ENCODE results near the gene ZNF142. TPM values are rescaled to one million over a fixed set of nuclear protein-coding genes. Genes with fewer than 3 reads are reported as not detected.

The ZNF142 gene
- total RNA-seq, 1 experiment from 2014 or later: 31.3 TPM

DNA sequence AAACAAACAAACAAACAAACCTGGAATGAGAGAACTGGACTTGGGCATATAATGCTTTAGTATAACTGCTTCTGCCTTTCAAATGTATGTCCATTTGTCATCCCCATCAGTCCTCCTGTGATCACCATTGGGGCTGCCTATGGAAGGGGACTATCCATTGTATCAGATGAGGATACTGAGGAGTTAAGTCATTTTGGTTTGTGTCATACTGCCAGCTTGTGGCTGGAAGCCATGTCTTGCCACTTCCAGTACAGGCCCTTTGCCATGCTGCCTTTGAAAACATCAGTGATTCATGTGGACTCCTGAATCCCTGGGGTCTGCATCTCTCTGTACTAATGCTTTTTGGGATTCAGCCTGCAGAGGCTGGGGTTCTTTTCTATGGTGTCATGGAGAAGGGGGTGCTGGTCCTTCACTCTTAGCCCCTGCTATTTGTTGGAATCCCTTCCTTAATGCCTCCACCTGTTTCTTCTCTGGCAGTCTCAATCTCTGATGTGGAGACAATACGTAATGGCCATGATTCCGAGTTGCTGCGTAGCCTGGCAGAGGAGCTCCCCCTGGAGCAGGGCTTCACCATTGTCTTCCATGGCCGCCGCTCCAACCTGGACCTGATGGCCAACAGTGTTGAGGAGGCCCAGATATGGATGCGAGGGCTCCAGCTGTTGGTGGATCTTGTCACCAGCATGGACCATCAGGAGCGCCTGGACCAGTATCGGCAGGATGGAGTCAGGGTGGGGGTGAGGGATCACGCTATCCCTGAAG, 41.1 kb downstream of the ZNF142 start:
- TF ChIP-seq REST (IDR thresholded peaks at IDR 0.05; ENCODE audit: insufficient read depth in 1 of 2, low read depth in 2 of 2, low read length in 1 of 2) (no peak), TCF7L2 (IDR thresholded peaks at IDR 0.05; ENCODE audit: low read depth, low read length) (no peak), SIN3A (IDR thresholded peaks at IDR 0.05; ENCODE audit: borderline replicate concordance, insufficient read depth, low read depth, low read length) (no peak), CTCF (IDR thresholded peaks at IDR 0.05) (peak; percentile 65; the same call in 1 of the 2 replicates), POLR2AphosphoS5 (IDR thresholded peaks at IDR 0.05; ENCODE audit: low read depth, low read length) (no peak)
- ATAC-seq (peak; percentile 85), DNase-seq (ENCODE audit: low read depth, low spot score) (no peak)
- intact Hi-C loops (cut with micrococcal nuclease; ENCODE audit: unreplicated experiment): no loop called here
- ChIA-PET POLR2A (no interaction called here), CTCF (no interaction called here)
- Histone ChIP-seq H3K4me3 (ENCODE audit: low read depth in 2 of 2, low read length in 2 of 2) (no peak overlapping the region), H3K27me3 (ENCODE audit: control insufficient read depth, insufficient read depth, low read length) (no peaks in the 10 kb centered on the region), H3K4me1 (ENCODE audit: control insufficient read depth, insufficient read depth, low read length) (no peaks in the 10 kb centered on the region), H3K9me3 (ENCODE audit: control insufficient read depth, insufficient read depth, low read depth, low read length) (no peaks in the 10 kb centered on the region), H3K27ac (ENCODE audit: low read length) (no peak overlapping the region), H3K36me3 (ENCODE audit: control insufficient read depth, insufficient read depth, low read length) (no peaks in the 10 kb centered on the region)
- BruUV-seq (replicated peaks): no TSS peak
- in situ Hi-C loops (cut with HindIII; ENCODE audit: low pct_unique_long_range_greater_than_20kb, low sequenced_read_pairs): no loop called here

DNA sequence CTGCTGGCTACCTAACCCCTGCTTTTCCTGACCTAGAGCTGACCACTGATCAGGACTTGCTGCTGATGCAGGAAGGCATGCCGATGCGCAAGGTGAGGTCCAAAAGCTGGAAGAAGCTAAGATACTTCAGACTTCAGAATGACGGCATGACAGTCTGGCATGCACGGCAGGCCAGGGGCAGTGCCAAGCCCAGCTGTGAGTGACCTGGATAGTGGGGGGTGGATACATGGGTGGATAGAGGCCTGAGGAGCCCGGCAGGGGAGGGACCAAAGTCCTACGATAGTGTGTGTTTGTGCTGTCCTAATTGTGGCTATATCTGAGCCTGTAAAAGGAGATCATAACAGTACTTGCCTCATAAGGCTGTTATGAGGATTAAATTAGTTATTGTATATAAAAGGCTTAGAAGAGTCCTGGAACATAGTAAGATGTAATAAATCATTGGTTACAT, 43.5 kb downstream of the ZNF142 start:
- H3K36me3 ChIP-seq (ENCODE audit: control insufficient read depth, insufficient read depth, low read length): no peaks in the 10 kb centered on the region
- no peaks in the 10 kb centered on the region for H3K27me3 ChIP-seq (ENCODE audit: control insufficient read depth, insufficient read depth, low read length)

More for the DNA sequence above, 43.5 kb downstream of the ZNF142 start:
- in situ Hi-C loops (cut with HindIII; ENCODE audit: low pct_unique_long_range_greater_than_20kb, low sequenced_read_pairs) (no loop called here), intact Hi-C loops (cut with micrococcal nuclease; ENCODE audit: unreplicated experiment) (no loop called here)
- Histone ChIP-seq H3K4me3 (ENCODE audit: low read depth in 2 of 2, low read length in 2 of 2) (no peak overlapping the region), H3K9me3 (ENCODE audit: control insufficient read depth, insufficient read depth, low read depth, low read length) (no peaks in the 10 kb centered on the region), H3K27ac (ENCODE audit: low read length) (no peak overlapping the region), H3K4me1 (ENCODE audit: control insufficient read depth, insufficient read depth, low read length) (no peaks in the 10 kb centered on the region)
- ChIA-PET POLR2A (no interaction called here), CTCF (interaction anchor here (0.6 kb wide), 1 partner anchor 459 kb away, joined by 5 read pairs; no protein-coding TSS in a partner anchor)
- BruUV-seq (replicated peaks): no TSS peak
- TF ChIP-seq POLR2AphosphoS5 (IDR thresholded peaks at IDR 0.05; ENCODE audit: low read depth, low read length) (no peak), REST (IDR thresholded peaks at IDR 0.05; ENCODE audit: insufficient read depth in 1 of 2, low read depth in 2 of 2, low read length in 1 of 2) (no peak), SIN3A (IDR thresholded peaks at IDR 0.05; ENCODE audit: borderline replicate concordance, insufficient read depth, low read depth, low read length) (no peak), TCF7L2 (IDR thresholded peaks at IDR 0.05; ENCODE audit: low read depth, low read length) (no peak), CTCF (IDR thresholded peaks at IDR 0.05) (no peak)
- ATAC-seq (peak; percentile 23; the same call in 1 of the 2 replicates), DNase-seq (ENCODE audit: low read depth, low spot score) (no peak)

Measured in Panc1 (cell line).